KOPT-K1 (cell line): ENCODE measurements around the gene AKIP1.
"Not testable (repeated sequence)": the region's sequence is repeated elsewhere in the genome, so short reads cannot be mapped to it uniquely, and the experiment has no call there.

Experiments used
- H3K27ac ChIP-seq: fragments of 200-600 bp; sonication (generic); 2 replicates; pipeline ENCODE4 v1.5.1; 2016; ENCODE audit warnings: antibody characterized with exemption, mild to moderate bottlenecking, low read depth, low read length; ENCODE audit not compliant: poor library complexity, severe bottlenecking
- H3K36me3 ChIP-seq: fragments of 200-600 bp; sonication (generic); 2 replicates; pipeline ENCODE4 v1.5.1; 2017; ENCODE audit warnings: antibody characterized with exemption, mild to moderate bottlenecking, low read length, moderate library complexity; ENCODE audit not compliant: insufficient read depth
- H3K9me3 ChIP-seq: fragments of 200-600 bp; sonication (generic); 2 replicates; pipeline ENCODE4 v1.5.1; 2017; ENCODE audit warnings: antibody characterized with exemption, low read length, mild to moderate bottlenecking; ENCODE audit not compliant: insufficient read depth, poor library complexity, severe bottlenecking

Gene AKIP1

GRCh38 chr11:8932564-8933180 lies 21.7 kb downstream of the AKIP1 start, which contains the start of gene C11orf16:
C11orf16 (minus strand) TSS chr11:8932947; CDS start chr11:8932308, 639 bp downstream.
- Histone ChIP-seq H3K36me3 (no peaks in the 10 kb centered on the region), H3K27ac (no peak within 1 kb of the TSS), H3K9me3 (no peaks in the 10 kb centered on the region)

- H3K36me3 ChIP-seq: no peaks in the 10 kb centered on the region
These were observed 22.9 kb downstream of the AKIP1 start for GRCh38 chr11:8933931-8934330.

GRCh38 chr11:8934742-8935488 lies 23.9 kb downstream of the AKIP1 start:
- no peaks in the 10 kb centered on the region for H3K9me3 ChIP-seq
- H3K27ac ChIP-seq: no peak overlapping the region
- H3K36me3 ChIP-seq: no peaks in the 10 kb centered on the region

More at GRCh38 chr11:8933931-8934330, 22.9 kb downstream of the AKIP1 start:
- H3K27ac ChIP-seq: no peak overlapping the region
- H3K9me3 ChIP-seq: no peaks in the 10 kb centered on the region

- H3K36me3 ChIP-seq, H3K27ac ChIP-seq, H3K9me3 ChIP-seq: not testable (repeated sequence)
These were observed 24.8 kb downstream of the AKIP1 start for GRCh38 chr11:8935789-8936188.

GRCh38 chr11:8937159-8937558 lies 26.2 kb downstream of the AKIP1 start:
- Histone ChIP-seq H3K27ac (no peak overlapping the region), H3K9me3 (no peaks in the 10 kb centered on the region), H3K36me3 (no peaks in the 10 kb centered on the region)

- no peaks in the 10 kb centered on the region for H3K36me3 ChIP-seq
- H3K9me3 ChIP-seq: no peaks in the 10 kb centered on the region
- H3K27ac ChIP-seq: no peak overlapping the region
These were observed 26.7 kb downstream of the AKIP1 start for GRCh38 chr11:8937659-8938058.

GRCh38 chr11:8941341-8942103 lies 30.5 kb downstream of the AKIP1 start:
- H3K9me3 ChIP-seq: no peaks in the 10 kb centered on the region
- no peak overlapping the region for H3K27ac ChIP-seq
- no peaks in the 10 kb centered on the region for H3K36me3 ChIP-seq

- H3K27ac ChIP-seq: no peak within 1 kb of the TSS
- H3K36me3 ChIP-seq: peaks cover 7% of the 10 kb centered on the region
- no peaks in the 10 kb centered on the region for H3K9me3 ChIP-seq
These were observed 31.6 kb downstream of the AKIP1 start, which contains the start of gene ASCL3 for GRCh38 chr11:8942518-8943066. ASCL3 (minus strand) TSS chr11:8943016; CDS start chr11:8938161, 4,855 bp downstream.

- Histone ChIP-seq H3K27ac (peak overlapping the region; percentile 15), H3K9me3 (no peaks in the 10 kb centered on the region), H3K36me3 (peaks cover 39% of the 10 kb centered on the region)
These were observed 36.4 kb downstream of the AKIP1 start for GRCh38 chr11:8947230-8947943.

- Histone ChIP-seq H3K27ac (no peak overlapping the region), H3K36me3 (peaks cover 47% of the 10 kb centered on the region), H3K9me3 (no peaks in the 10 kb centered on the region)
These were observed 37.9 kb downstream of the AKIP1 start for GRCh38 chr11:8948886-8949285.

- H3K9me3 ChIP-seq: no peaks in the 10 kb centered on the region
- peaks cover 14% of the 10 kb centered on the region for H3K36me3 ChIP-seq
- no peak overlapping the region for H3K27ac ChIP-seq
These were observed 45.9 kb downstream of the AKIP1 start for GRCh38 chr11:8956860-8957259.

GRCh38 chr11:8959546-8960166 lies 48.7 kb downstream of the AKIP1 start:
- Histone ChIP-seq H3K27ac (no peak overlapping the region), H3K36me3 (peaks cover 5% of the 10 kb centered on the region; the same call in 1 of the 2 replicates), H3K9me3 (no peaks in the 10 kb centered on the region)

GRCh38 chr11:8961401-8961800 lies 50.4 kb downstream of the AKIP1 start:
- H3K36me3 ChIP-seq: no peaks in the 10 kb centered on the region
- H3K9me3 ChIP-seq: no peaks in the 10 kb centered on the region
- H3K27ac ChIP-seq: no peak overlapping the region

GRCh38 chr11:8962841-8963240 lies 51.9 kb downstream of the AKIP1 start:
- H3K27ac ChIP-seq: no peak overlapping the region
- no peaks in the 10 kb centered on the region for H3K9me3 ChIP-seq
- H3K36me3 ChIP-seq: peaks cover 6% of the 10 kb centered on the region; the same call in 1 of the 2 replicates
